Erythroblast (primary cell): Measurements from ENCODE around the gene TMPRSS15.

Experiments
- GATA1 ChIP-seq: IDR thresholded peaks from 2 replicates; pipeline ENCODE4 v1.6.1; 2011; ENCODE audit warnings: low read depth, mild to moderate bottlenecking, control low read depth, low read length, moderate library complexity
- POLR2A ChIP-seq: IDR thresholded peaks from 2 replicates; pipeline ENCODE4 v1.6.1; 2011; ENCODE audit warnings: mild to moderate bottlenecking, low read length

DNA sequence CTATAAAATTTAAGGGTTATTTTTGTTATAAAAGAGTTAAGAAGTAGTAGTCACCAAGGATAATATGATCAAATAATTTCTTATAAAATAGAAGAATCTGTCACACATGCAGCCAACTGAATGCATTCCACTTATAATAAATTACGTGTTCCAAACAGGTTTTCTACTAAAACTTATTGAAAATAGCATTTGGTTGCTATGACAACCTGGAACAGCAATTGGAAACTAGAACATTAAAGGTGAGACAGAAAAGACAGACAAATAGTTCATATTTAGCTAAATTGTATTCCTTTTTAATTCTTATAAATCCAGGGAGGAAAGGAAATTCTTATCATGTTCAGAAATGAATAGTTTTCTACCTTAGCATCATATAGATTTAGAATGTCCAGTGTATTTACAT, 168.0 kb downstream of the TMPRSS15 start:
- TF ChIP-seq POLR2A (no peak), GATA1 (no peak)
